K562 (cell line): Measurements from ENCODE around the gene MYMX. TPM values are rescaled to one million over a fixed set of nuclear protein-coding genes. Genes with fewer than 3 reads are reported as not detected.
A peak's percentile ranks its signal among the peaks of the same experiment; 100 is the strongest.

Experiments
- ASH1L ChIP-seq: fragments of 450-650 bp; IDR thresholded peaks from 2 replicates; pipeline ENCODE4 v1.6.1; 2018; ENCODE audit warnings: borderline replicate concordance, mild to moderate bottlenecking, low read depth; ENCODE audit not compliant: partially characterized antibody
- CAMTA2 ChIP-seq: fragments of 250-450 bp; sonication (Bioruptor Pico); conservative IDR thresholded peaks from 2 replicates; pipeline ENCODE4 v1.5.1; 2022
- CC2D1A ChIP-seq: fragments of 450-650 bp; IDR thresholded peaks from 2 replicates; pipeline ENCODE4 v1.6.1; 2017; ENCODE audit warnings: mild to moderate bottlenecking
- ELF2 ChIP-seq: fragments of 250-450 bp; sonication (Bioruptor Pico); IDR thresholded peaks from 2 replicates; pipeline ENCODE4 v1.5.0; 2021; ENCODE audit warnings: mild to moderate bottlenecking
- FUS ChIP-seq: fragments of 200-400 bp; formaldehyde crosslinking; optimal IDR thresholded peaks from 2 replicates; pipeline ENCODE3; 2017; ENCODE audit warnings: low read depth, low read length
- GTF2E2 ChIP-seq: fragments of 200-800 bp; sonication (Bioruptor generic); IDR thresholded peaks from 2 replicates; pipeline ENCODE4 v1.6.1; 2016; ENCODE audit warnings: missing genetic modification characterization, missing compliant biosample characterization
- HIVEP1 ChIP-seq: fragments of 250-450 bp; sonication (Bioruptor Pico); IDR thresholded peaks from 2 replicates; pipeline ENCODE4 v1.4.0; 2020; ENCODE audit warnings: mild to moderate bottlenecking
- IRF2 ChIP-seq: sonication (generic); formaldehyde crosslinking; IDR thresholded peaks from 2 replicates; pipeline ENCODE4 v1.8.1; 2022; ENCODE audit warnings: mild to moderate bottlenecking, missing genetic modification reagents
- MEF2A ChIP-seq: IDR thresholded peaks from 2 replicates; pipeline ENCODE4 v1.6.1; 2011; ENCODE audit warnings: low read depth, mild to moderate bottlenecking, low read length, moderate library complexity; ENCODE audit not compliant: control insufficient read depth
- MYNN ChIP-seq, 2 experiments: sonication (generic); formaldehyde crosslinking in 1 of 2; IDR thresholded peaks; 2 replicates each; pipeline versions ENCODE4 v1.5.0 to v1.6.1; 2016 to 2020; ENCODE audit warnings: antibody characterized with exemption in 1 of 2, missing genetic modification reagents in 1 of 2
- NCOA4 ChIP-seq: fragments of 450-650 bp; IDR thresholded peaks from 2 replicates; pipeline ENCODE4 v1.6.1; 2018; ENCODE audit warnings: mild to moderate bottlenecking; ENCODE audit not compliant: partially characterized antibody
- NUFIP1 ChIP-seq: fragments of 450-650 bp; IDR thresholded peaks from 2 replicates; pipeline ENCODE4 v1.6.1; 2018; ENCODE audit not compliant: partially characterized antibody
- PHF21A ChIP-seq: fragments of 450-650 bp; IDR thresholded peaks from 2 replicates; pipeline ENCODE4 v1.6.1; 2017; ENCODE audit warnings: low read depth, borderline replicate concordance
- POLR2A ChIP-seq: fragments of 450-650 bp; conservative IDR thresholded peaks from 2 replicates; pipeline ENCODE4 v1.6.1; 2016
- PRPF4 ChIP-seq: fragments of 200-400 bp; formaldehyde crosslinking; IDR thresholded peaks from one replicate; pipeline ENCODE4 v1.6.1; 2017; ENCODE audit warnings: low read length, low read depth, mild to moderate bottlenecking; ENCODE audit not compliant: insufficient read depth, poor library complexity, severe bottlenecking
- RNF2 ChIP-seq: sonication (generic); IDR thresholded peaks from 2 replicates; pipeline ENCODE4 v1.6.1; 2016
- ZBTB17 ChIP-seq: fragments of 450-650 bp; formaldehyde crosslinking; IDR thresholded peaks from 2 replicates; pipeline ENCODE4 v1.4.0; 2020; ENCODE audit warnings: mild to moderate bottlenecking
- ZBTB8A ChIP-seq: fragments of 450-650 bp; IDR thresholded peaks from 2 replicates; pipeline ENCODE4 v1.6.1; 2018; ENCODE audit warnings: mild to moderate bottlenecking, moderate library complexity; ENCODE audit not compliant: partially characterized antibody
- ZNF140 ChIP-seq: fragments of 250-450 bp; sonication (Bioruptor Pico); IDR thresholded peaks from 2 replicates; pipeline ENCODE4 v1.8.0; 2021; ENCODE audit warnings: moderate library complexity, mild to moderate bottlenecking, inconsistent platforms
- ZNF586 ChIP-seq: fragments of 450-650 bp; formaldehyde crosslinking; conservative IDR thresholded peaks from 2 replicates; pipeline ENCODE4 v1.4.0; 2020; ENCODE audit warnings: mild to moderate bottlenecking, moderate library complexity
- ZSCAN29 ChIP-seq: fragments of 450-650 bp; IDR thresholded peaks from 2 replicates; pipeline ENCODE4 v1.6.1; 2017
- polyA plus RNA-seq, 8 experiments: library from polyadenylated mRNA; depleted of rRNA in 4 of 8; stranded (reverse) in 5 of 8; unstranded in 3 of 8; fragments of >200 nt; fragmentation: Nextera tagmentation in 2 of 8; fragmentation: Illumina TruSeq in 1 of 8; extraction: Ambion mirVana in 2 of 8; extraction: Trizol in 1 of 8; gene quantifications; 2 replicates each; pipeline versions ENCODE4 v1.2.1 to v1.2.3, GENCODE V29; 2011 to 2014; ENCODE audit warnings: inconsistent platforms in 1 of 8, missing spikeins in 1 of 8
- total RNA-seq, 7 experiments: library from RNA; depleted of rRNA in 6 of 7; stranded (reverse); fragments of >200 nt in 6 of 7; fragmentation: Illumina TruSeq in 2 of 7; extraction: Trizol in 2 of 7; gene quantifications; 2 replicates each; pipeline versions ENCODE4 v1.2.1 to v1.2.3, GENCODE V29; 2011 to 2021; ENCODE audit warnings: low replicate concordance in 1 of 7
- TF ChIP-seq, protein P1 (sequence below): sonication (generic); formaldehyde crosslinking; IDR thresholded peaks from 2 replicates; pipeline ENCODE4 v1.8.1; 2023; ENCODE audit warnings: mild to moderate bottlenecking, missing genetic modification reagents
- TF ChIP-seq, protein P2 (sequence below): sonication (generic); formaldehyde crosslinking; IDR thresholded peaks from 2 replicates; pipeline ENCODE4 v1.9.0; 2022; ENCODE audit warnings: mild to moderate bottlenecking, missing genetic modification reagents
- TF ChIP-seq, protein P3 (sequence below): fragments of 450-650 bp; formaldehyde crosslinking; IDR thresholded peaks from 2 replicates; pipeline ENCODE4 v1.4.0; 2020; ENCODE audit warnings: mild to moderate bottlenecking, mixed read lengths
- TF ChIP-seq, protein P4 (sequence below): sonication (generic); formaldehyde crosslinking; IDR thresholded peaks from 2 replicates; pipeline ENCODE4 v1.8.0; 2022; ENCODE audit warnings: missing genetic modification reagents, mild to moderate bottlenecking, borderline replicate concordance

MYMX gene
- total and polyA plus RNA-seq, 9 of the 15 experiments (the other 6 are each of a cell fraction or from before 2014, with no cell fraction given): 0.12 TPM; not detected in 8

DNA sequence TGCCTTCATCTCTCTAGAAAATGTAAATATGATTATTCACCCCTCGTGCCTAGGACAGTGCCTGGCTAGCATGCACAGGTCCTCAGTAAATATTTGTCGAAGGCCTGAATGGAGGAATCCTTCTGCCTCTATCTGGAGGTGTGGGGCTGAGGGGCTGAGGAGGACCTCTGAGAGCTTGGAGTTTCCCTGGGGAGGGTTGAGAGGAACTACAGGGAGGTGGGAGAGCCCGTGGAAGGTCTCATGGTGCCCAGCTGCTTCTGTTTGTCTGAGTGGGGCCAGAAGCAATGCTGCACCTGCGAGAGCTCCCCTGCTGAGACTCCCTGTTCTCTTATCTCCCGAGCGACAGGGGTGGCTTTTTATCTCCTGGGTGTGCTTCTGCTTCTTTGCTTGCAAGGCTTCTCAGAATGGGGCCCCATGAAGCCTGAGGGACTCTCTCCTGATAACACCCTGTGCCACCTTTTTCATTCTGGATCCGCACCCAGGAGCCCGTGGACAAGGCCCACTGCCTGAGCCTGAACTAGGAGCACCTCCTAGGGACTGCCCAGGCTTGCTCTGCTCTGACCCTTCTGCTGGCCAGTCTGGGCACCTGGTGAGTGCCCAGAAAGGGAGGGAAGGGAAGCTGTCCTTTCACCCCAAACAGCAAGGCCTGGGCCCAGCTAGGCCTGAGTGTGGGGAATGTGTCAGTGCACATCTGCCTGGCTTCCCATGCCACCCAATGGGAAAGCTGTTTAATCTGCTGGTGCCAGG, 9.0 kb downstream of the MYMX start (continued):
- peak; percentile 92 for TF ChIP-seq MYNN (IDR thresholded peaks at IDR 0.05)
- no peak for TF ChIP-seq MYNN (CRISPR knock-in tag; IDR thresholded peaks at IDR 0.05)
- TF ChIP-seq NCOA4: no peak
- peak; percentile 51; the same call in 1 of the 2 replicates for TF ChIP-seq PHF21A
- TF ChIP-seq, protein P1, sequence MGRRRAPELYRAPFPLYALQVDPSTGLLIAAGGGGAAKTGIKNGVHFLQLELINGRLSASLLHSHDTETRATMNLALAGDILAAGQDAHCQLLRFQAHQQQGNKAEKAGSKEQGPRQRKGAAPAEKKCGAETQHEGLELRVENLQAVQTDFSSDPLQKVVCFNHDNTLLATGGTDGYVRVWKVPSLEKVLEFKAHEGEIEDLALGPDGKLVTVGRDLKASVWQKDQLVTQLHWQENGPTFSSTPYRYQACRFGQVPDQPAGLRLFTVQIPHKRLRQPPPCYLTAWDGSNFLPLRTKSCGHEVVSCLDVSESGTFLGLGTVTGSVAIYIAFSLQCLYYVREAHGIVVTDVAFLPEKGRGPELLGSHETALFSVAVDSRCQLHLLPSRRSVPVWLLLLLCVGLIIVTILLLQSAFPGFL (CRISPR knock-in tag): no peak
- no peak for TF ChIP-seq IRF2 (CRISPR knock-in tag)
- no peak for TF ChIP-seq FUS
- TF ChIP-seq ZNF140 (CRISPR knock-in tag): no peak
- TF ChIP-seq GTF2E2 (tag): no peak
- 0 out of 2 replicates have a peak, but pooled peaks have one; percentile 40 for TF ChIP-seq ZBTB17 (CRISPR knock-in tag)
- TF ChIP-seq CC2D1A: peak; percentile 92; the same call in 1 of the 2 replicates
- no peak for TF ChIP-seq ZNF586
- no peak for TF ChIP-seq ELF2
- TF ChIP-seq, protein P2, sequence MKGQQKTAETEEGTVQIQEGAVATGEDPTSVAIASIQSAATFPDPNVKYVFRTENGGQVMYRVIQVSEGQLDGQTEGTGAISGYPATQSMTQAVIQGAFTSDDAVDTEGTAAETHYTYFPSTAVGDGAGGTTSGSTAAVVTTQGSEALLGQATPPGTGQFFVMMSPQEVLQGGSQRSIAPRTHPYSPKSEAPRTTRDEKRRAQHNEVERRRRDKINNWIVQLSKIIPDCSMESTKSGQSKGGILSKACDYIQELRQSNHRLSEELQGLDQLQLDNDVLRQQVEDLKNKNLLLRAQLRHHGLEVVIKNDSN (CRISPR knock-in tag): no peak
- TF ChIP-seq, protein P3, sequence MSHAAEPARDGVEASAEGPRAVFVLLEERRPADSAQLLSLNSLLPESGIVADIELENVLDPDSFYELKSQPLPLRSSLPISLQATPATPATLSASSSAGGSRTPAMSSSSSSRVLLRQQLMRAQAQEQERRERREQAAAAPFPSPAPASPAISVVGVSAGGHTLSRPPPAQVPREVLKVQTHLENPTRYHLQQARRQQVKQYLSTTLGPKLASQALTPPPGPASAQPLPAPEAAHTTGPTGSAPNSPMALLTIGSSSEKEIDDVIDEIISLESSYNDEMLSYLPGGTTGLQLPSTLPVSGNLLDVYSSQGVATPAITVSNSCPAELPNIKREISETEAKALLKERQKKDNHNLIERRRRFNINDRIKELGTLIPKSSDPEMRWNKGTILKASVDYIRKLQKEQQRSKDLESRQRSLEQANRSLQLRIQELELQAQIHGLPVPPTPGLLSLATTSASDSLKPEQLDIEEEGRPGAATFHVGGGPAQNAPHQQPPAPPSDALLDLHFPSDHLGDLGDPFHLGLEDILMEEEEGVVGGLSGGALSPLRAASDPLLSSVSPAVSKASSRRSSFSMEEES: no peak
- TF ChIP-seq CAMTA2 (CRISPR knock-in tag): no peak
- no peak for TF ChIP-seq ZSCAN29
- TF ChIP-seq PRPF4: no peak
- 0 out of 2 replicates have a peak, but pooled peaks have one; percentile 6 for TF ChIP-seq HIVEP1 (CRISPR knock-in tag)
- no peak for TF ChIP-seq NUFIP1
- TF ChIP-seq MEF2A: no peak
- TF ChIP-seq ASH1L: no peak
- TF ChIP-seq, protein P4, sequence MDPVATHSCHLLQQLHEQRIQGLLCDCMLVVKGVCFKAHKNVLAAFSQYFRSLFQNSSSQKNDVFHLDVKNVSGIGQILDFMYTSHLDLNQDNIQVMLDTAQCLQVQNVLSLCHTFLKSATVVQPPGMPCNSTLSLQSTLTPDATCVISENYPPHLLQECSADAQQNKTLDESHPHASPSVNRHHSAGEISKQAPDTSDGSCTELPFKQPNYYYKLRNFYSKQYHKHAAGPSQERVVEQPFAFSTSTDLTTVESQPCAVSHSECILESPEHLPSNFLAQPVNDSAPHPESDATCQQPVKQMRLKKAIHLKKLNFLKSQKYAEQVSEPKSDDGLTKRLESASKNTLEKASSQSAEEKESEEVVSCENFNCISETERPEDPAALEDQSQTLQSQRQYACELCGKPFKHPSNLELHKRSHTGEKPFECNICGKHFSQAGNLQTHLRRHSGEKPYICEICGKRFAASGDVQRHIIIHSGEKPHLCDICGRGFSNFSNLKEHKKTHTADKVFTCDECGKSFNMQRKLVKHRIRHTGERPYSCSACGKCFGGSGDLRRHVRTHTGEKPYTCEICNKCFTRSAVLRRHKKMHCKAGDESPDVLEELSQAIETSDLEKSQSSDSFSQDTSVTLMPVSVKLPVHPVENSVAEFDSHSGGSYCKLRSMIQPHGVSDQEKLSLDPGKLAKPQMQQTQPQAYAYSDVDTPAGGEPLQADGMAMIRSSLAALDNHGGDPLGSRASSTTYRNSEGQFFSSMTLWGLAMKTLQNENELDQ: no peak
- TF ChIP-seq ZBTB8A: no peak
- TF ChIP-seq RNF2: peak; percentile 94
- TF ChIP-seq POLR2A: no peak
